ENCODE measurements around the gene SASH3. TPM values are rescaled to one million over a fixed set of nuclear protein-coding genes. Genes with fewer than 3 reads are reported as not detected.
A peak's percentile ranks its signal among the peaks of the same experiment; 100 is the strongest.
"Not testable (repeated sequence)": the region's sequence is repeated elsewhere in the genome, so short reads cannot be mapped to it uniquely, and the experiment has no call there.

The SASH3 gene
- polyA plus RNA-seq (ENCODE audit: insufficient read length in 4 of 4) = 1 to 10 TPM; 1.8 to 3.6 (median 2.3) TPM

DNA sequence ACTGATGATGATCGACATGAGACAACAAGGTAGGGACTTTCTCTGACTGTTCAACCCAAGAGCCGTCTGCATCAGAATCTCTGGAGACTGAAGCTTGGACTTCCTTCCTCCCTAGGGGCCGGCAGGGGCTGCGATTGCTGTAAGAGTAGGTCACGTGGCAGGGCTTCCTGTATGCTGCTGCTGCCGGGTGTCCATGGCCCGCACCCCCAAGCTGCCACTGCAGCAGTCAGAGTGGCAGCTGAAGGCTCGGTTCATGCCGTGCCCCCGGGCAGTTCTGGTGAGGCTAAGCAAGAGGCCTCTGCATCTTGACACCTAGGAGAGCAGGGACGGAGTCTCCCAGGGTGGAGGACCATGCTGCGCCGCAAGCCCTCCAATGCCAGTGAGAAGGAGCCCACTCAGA is at the start of gene SASH3:
Gene SASH3 (plus strand): TSS at position 203 of the 400 bp plus-strand sequence. CDS start 149 bp downstream, at position 352.
- no peak for DNase-seq (ENCODE audit: low read depth in 4 of 4, low spot score in 3 of 4)

DNA sequence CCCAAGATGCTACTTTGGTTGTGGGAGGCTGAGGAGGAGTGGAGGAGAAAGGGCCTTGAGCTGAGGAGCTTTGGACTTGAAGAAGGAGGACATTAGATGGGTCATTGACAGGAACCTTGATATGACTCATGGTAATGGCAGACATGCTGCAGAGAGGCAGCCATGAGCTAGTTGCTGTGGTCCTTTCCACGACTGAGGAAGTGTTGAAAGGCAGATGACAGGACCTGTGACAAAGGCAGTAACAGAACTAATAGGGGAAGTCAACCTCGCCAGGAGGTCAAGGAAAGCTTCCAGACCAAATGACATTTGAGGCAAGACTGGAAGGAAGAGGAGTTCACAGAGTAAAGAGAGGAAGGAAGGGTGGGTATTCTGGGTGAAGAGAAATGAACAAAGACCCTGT is 48.5 kb upstream of the SASH3 start:
- DNase-seq (ENCODE audit: low read depth in 4 of 4, low spot score in 3 of 4) = no peak

DNA sequence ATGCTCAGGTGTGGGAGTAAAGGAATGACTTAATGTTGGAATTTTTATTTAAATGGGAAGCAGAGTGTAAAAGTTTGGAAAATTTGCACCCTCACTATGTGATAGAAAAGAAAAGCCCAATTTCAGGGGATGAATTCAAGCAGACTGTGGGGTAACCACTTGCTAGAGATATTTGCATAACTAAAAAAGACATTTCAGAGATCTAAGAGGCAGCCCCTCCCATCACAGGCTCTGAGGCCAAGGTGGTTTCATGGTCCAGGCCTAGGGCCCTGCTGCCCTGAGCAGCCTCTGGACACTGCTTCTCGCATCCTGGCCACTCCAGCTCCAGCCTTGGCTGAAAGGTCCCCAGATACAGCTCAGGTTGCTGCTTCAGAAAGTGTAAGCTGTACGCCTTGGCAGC is 46.9 kb upstream of the SASH3 start:
- DNase-seq (ENCODE audit: low read depth in 4 of 4, low spot score in 3 of 4) = no peak

DNA sequence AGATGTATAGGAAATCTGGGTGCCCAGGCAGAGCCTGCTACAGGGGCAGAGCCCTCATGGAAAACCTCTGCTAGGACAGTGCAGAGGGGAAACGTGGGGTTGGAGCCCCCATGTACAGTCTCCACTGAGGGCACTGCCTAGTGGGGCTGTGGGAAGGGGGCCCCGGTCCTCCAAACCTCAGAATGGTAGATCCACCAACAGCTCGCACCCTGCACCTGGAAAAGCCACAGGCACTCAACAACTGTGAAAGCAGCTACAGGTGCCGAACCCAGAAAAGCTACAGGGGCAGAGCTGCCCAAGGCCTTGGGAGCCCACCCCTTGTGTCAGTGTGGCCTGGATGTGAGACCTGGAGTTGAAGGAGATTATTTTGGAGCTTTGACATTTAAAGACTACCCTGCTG is 46.4 kb upstream of the SASH3 start:
- DNase-seq (ENCODE audit: low read depth in 4 of 4, low spot score in 3 of 4) = no peak

DNA sequence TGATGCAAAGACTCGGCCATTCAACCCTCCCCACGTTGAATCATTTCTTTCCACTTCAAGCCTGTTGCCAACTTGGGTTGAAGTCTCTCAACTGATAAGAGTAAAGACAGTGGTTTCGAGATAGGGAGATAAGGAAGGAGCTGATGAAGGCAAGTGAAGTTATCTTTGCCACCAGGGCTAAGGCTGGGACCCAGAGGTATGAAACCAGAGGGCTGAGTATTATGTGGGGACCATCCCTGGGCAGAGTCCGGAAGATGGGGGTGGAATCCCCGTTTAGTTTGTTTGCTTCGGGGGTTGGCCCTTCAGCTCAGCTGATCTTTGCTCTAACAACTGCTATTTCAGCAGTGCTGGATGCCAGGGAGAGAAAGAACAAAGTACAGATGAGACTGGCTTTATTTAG is 43.3 kb upstream of the SASH3 start:
- DNase-seq (ENCODE audit: low read depth in 4 of 4, low spot score in 3 of 4) = no peak

DNA sequence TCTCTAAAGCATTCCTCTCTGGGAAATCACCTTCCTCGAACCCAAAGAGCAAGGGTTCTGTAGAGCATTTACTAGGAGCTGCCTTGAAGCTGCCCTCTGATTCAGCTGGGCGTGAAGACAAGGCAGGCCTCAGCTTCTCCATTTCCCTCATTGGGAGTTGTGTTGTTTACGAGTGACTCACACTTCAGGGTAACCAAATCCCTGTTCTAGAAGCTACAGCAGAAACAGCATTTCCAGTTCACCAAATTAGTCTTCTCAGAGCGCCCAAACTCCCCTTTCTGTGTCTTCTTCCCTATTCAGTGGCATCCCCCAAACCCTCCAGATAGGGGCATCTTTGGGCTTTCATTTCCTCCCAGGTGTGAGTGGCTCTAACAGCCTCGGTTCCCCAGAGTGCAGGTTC is 41.8 kb upstream of the SASH3 start:
- DNase-seq (ENCODE audit: low read depth in 4 of 4, low spot score in 3 of 4) = no peak

DNA sequence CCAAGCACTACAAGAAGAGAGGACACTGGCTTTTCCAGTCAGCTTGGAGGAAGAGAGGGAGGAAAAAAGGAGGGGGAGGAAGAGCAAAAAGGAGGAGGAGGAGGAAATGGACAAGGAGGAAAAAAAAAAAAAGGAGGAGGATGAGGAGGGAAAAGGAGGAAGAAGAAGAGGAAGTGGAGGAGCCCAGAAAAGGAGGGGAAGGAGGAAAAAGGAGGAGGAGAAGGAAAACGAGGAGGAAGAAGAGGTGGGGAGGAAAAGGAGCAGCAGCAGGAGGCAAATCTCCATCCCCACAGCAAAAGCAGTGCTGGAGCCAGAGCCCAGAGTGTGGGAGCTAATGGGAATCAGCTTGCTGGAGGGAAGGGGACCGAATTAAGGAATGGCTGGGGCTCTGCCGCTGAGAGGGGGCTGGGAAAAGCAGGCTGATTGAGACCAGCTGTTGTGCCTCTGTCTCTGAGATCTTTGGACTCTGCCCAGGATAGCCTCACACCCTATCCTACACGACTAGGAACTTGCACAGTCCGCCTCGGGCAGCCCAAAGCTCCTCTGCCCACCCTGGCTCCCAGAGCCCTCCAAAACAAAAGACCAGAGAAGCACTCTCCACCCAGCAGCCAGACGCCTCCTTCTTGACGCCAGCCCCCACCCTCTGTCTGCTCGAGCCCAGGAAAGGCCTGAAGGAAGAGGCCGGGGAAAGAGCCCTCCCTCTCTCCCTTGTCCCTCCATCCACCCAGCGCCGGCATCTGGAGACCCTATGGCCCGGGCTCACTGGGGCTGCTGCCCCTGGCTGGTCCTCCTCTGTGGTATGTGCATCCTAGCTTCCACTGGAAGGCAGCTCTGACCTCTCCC is 41.1 kb upstream of the SASH3 start, which contains the start of gene XPNPEP2:
Gene XPNPEP2 (plus strand): TSS at position 514 of the 843 bp plus-strand sequence. CDS start 235 bp downstream, at position 749.
- peak in 1 of 4 donors; percentile 41 for DNase-seq (ENCODE audit: low read depth in 4 of 4, low spot score in 3 of 4)

DNA sequence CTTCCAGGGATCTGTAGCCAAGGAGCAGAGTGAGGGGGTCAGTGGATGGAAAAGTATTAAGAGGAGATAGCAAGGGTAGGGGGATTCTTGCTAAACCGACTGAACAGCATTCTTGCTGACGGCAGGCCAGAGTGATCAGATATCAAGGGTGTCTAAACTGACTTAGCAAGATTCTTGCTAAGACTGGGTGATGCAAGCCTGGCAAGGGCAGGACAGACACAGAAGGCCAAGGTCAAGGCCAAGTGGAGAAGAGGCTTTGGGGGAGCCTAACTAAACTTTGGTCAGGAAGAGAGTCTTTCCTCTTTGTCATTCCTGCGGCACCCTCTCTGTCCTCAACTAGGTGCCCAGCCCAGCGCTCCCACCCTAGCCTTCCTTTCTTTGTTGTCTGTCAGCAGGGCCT is 40.2 kb upstream of the SASH3 start:
- no peak for DNase-seq (ENCODE audit: low read depth in 4 of 4, low spot score in 3 of 4)

DNA sequence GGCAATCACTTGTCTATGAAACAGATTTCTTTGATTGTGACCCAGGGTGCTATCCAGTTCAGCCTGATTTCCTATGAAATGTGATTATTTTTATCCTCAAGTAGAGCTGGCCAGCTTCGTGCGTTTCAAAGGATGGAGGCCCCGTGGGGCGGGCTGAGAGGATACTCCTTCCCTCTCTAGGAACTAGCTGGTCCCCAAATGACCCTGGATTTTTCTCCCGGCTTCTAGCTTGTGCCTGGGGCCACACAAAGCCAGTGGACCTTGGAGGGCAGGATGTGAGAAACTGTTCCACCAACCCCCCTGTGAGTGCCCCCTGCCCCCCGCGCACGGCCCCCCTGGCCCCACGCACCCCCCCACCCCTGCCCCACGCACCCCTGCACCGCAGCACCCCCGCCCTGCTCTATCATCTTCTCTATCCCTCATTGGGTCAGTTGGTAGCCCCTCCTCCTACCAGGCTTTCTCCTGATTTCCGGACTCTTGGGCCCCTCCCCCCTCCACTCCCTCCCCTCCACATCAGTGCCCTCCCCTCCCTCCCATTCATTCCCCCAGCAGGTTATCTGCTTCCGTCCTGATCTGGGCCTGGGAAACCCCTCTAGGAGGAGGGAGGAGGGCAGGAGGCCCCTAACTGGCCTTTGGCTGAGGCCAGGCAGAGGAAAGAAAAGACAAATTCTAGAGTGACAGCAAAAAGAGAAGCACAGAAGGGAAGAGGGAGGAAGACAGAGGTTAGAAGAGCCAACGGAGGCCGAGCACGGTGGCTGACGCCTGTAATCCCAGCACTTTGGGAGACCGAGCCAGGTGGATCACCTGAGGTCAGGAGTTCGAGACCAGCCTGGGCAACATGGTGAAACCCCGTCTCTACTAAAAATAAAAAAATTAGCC is 37.6 kb upstream of the SASH3 start:
- no peak for DNase-seq (ENCODE audit: low read depth in 4 of 4, low spot score in 3 of 4)

DNA sequence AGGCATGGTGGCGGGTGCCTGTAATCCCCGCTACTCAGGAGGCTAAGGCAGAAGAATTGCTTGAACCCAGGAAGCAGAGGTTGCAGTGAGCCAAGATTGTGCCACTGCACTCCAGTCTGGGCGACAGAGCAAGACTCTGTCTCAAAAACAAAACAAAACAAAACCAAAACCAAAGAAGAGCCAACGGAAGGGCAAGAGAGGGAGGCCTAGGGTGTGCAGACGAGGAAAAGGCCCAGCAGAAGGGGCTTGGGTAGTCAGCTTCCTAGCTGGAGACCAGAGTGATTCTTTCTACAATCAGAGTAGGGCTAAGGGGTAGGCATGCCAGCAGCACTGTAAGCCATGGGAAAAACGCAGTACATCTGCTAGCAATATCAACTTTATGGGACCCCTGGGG is 37.0 kb upstream of the SASH3 start:
- DNase-seq (ENCODE audit: low read depth in 4 of 4, low spot score in 3 of 4) = not testable (repeated sequence)

DNA sequence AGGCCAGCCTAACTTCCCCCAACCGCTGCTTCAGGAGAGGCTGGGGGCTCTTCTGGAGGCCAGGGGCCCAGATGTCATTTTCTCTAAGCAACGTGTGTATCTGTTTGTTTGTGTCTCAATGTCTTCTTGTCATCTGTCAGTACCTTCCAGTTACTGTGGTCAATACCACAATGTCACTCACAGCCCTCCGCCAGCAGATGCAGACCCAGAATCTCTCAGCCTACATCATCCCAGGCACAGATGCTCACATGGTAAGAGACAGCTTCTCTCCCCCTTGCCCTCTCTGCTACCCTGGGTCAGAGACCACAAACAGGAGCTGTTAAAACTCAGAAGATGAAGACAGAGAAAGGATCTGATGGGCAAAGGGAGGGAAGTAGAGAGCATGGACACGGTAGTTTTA is 35.9 kb upstream of the SASH3 start:
- DNase-seq (ENCODE audit: low read depth in 4 of 4, low spot score in 3 of 4) = no peak

DNA sequence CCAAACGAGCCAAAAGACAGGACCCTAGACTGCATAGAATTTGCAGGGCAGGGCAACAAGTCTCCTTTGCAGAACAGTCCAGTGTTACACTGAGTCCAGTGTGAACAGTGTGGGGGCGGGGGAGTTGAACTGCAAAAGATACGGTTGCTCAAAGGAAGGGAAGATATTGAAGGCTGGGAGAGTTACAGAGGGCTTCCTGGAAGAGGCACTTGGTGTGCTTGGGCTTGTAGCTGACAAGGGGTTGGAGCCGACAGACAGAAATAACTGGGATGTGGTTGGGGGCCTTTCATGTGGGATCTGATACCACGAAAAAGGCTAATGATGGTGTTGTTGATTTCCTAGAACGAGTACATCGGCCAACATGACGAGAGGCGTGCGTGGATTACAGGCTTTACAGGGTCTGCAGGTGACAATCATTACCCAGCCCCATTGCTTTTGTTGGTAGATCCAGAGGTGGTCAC is 34.9 kb upstream of the SASH3 start:
- DNase-seq (ENCODE audit: low read depth in 4 of 4, low spot score in 3 of 4) = no peak

DNA sequence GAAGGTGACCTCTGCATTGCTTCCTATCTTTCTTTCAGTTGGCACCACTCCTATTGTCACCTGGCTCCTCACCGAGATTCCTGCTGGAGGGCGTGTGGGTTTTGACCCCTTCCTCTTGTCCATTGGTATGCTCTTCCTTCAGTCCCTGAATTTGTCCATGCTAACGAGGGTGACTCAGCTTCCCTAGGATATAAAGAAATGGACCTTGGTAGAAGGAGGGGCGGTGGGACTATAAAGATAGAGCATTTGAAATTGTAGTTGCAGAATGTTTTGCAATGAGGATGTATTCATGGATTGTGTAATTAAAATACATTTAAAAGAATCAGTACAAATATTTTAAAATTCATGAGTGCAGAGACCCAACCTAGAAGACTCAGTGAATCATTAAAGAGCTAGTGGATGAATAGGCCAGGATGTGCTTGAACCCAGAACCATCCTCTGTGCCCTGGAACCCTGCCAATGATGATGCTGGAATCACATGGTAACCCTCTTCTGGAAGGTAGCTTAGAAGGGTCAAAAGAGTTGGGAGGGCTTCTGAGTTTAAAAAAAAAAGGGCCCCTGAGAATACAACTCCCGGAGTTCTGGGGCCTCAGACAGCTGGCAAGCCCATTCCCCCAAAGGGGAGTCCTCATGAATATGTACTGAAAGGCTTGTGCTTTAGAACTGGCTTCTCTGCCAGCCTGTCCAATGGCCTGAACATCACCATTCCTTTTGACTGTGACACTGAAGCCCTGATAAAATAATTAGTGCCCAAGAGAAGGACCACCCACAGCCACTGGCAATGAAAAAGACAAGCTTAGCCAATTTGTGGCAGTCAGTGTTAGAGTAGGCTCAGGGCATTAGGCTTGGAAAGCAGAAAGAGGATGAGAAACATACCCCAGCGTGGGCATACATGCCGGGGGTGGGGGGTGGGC is 32.9 kb upstream of the SASH3 start:
- DNase-seq (ENCODE audit: low read depth in 4 of 4, low spot score in 3 of 4) = no peak

DNA sequence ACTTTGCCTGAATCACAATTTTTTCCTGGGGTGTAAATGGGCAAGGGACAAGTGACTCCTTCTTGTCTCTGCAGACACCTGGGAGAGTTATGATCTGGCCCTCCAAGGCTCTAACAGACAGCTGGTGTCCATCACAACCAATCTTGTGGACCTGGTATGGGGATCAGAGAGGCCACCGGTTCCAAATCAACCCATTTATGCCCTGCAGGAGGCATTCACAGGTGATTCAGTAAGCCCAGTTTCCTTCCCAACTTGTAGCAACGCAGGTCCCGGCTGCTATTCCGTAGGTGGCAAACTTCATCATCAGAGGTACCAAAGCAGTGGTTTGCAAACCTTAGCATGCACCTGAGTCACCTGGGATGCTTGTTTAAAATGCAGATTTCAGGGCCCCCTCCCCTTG is 32.2 kb upstream of the SASH3 start:
- DNase-seq (ENCODE audit: low read depth in 4 of 4, low spot score in 3 of 4) = no peak

DNA sequence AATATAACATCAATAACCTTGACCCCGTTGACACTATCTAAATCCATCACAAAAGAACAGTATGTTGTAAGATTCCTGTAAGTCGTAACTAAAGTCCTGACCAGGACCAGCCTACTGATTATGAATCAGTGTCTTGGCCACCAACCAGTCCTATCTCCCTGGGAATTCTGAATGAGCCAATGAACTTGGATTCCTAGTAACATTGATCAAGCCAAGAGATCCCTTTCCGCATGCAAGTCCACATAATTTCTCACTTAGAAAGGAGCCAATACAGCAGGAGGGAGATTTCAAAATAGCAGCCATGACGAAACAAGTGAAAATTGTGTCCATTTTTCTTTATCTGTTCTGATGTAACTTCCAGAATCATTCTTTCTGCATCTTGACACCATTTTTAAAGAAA is 31.4 kb upstream of the SASH3 start:
- DNase-seq (ENCODE audit: low read depth in 4 of 4, low spot score in 3 of 4) = no peak

DNA sequence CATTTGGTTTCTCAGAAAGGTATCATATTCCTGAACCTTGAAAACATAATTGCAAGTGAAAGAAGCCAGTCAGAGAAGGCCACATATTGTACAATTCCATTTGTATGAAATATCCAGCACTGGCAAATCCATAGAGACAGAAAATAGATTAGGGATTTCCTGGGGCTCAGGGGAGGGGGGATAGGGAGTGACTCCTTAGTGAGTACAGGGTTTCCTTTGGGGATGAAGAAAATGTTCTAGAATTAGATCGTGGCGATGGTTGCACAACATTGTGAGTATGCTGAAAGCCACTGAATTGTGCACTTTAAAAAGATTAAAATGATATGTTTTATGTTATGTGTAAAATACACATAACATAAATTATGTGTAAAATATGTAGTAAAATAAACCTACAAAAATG is 30.7 kb upstream of the SASH3 start:
- no peak for DNase-seq (ENCODE audit: low read depth in 4 of 4, low spot score in 3 of 4)

DNA sequence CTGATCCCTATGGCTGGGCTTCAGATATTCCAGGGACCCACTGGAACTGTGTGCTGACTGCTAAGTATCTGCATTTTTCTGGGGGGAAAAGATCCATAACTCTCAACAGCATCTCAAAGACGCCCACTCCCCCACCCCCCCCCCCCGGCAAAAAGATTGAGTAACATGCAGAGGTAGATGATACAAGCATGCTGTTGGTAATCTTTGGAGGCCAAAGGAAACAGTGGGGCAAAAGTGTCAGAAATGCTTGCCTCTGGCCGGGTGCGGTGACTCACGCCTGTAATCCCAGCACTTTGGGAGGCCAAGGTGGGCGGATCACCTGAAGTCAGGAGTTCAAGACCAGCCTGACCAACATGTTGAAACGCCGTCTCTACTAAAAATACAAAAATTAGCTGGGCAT is 28.8 kb upstream of the SASH3 start:
- no peak for DNase-seq (ENCODE audit: low read depth in 4 of 4, low spot score in 3 of 4)

DNA sequence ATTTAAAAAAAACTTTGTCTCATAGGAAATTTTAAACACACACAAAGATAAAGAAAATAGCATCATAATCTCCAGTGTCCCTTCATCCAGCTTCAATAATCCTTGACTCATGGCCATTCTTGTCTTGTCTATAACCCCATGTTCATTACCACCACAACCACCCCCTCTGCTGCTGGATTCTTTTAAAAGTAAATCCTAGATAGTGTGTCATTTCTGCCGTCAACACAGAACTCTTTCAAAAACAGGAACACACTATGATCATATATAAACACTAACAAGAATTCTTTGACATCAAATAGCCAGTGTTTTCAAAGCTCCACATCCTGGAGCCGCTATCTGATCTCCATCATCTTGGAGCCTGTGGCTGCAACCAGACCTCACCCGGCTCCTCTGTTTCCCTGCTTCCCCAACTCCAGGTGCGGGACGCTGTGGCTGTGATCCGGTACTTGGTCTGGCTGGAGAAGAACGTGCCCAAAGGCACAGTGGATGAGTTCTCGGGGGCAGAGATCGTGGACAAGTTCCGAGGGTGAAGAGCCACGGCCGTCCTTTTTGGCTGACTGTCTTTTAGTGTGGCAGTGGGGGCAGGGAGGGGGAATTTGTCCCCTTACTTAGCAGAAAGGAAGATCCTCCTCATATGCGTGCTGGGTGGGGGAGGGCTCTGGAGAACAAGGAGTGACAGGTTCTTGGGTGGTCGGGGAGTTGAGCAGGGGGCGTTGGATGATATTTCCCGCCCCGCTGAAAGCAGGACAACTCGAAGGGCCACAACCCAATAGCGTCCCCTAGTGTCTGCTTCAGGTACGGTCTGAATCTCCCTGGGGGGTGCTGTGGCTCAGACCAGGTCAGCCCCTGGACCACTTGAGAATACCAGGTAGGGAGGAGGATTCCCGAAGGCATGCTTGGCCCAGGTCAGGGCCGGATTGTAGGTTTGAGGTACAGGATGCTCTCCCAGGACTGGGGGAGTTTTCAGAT is 25.4 kb upstream of the SASH3 start:
- no peak for DNase-seq (ENCODE audit: low read depth in 4 of 4, low spot score in 3 of 4)
